ENCODE data around the gene HSPE1. TPM values are rescaled to one million over a fixed set of nuclear protein-coding genes. Genes with fewer than 3 reads are reported as not detected.
"Not testable (repeated sequence)": the region's sequence is repeated elsewhere in the genome, so short reads cannot be mapped to it uniquely, and the experiment has no call there.

Gene HSPE1
- total RNA-seq (10 to 100 TPM; 46.1 to 61.2 TPM), polyA plus RNA-seq (100 to 1,000 TPM in 1 of 2 donors, 10 to 100 TPM in 1; 48.5 to 113 TPM)
- long read RNA-seq, donor 1, transcript HSPE1-201 (4 exons, 950 nt) = major isoform, 23 of 33 reads
- long read RNA-seq, donor 1, partial matches to known transcripts = 4 of 33 reads
- long read RNA-seq, donor 1, other reads (novel, unspliced or antisense) = 5 of 33 reads
- long read RNA-seq, donor 2, transcript HSPE1-201 (4 exons, 950 nt) = major isoform, 43 of 50 reads
- long read RNA-seq, donor 2, partial matches to known transcripts = 7 of 50 reads
- long read RNA-seq, donor 2, other reads (novel, unspliced or antisense) = 0 of 50 reads

GRCh38 chr2:197499594-197500502 lies at the start of gene HSPE1, which contains the start of gene HSPD1:
TSS of gene HSPE1 (plus strand) at chr2:197500379. CDS start at chr2:197500437, 58 bp downstream.
TSS of gene HSPD1 (minus strand) at chr2:197499840. CDS start at chr2:197498848, 992 bp downstream.
- DNase-seq = peak; percentile 99
- ATAC-seq (ENCODE audit: low FRiP score) = peak; percentile 99
- peak within 1 kb of the TSS; percentile 72 to 93 for H3K4me3 ChIP-seq (ENCODE audit: low read length in 2 of 2)
- peaks cover 0 to 4% of the 10 kb centered on the region in 2 donors for H3K36me3 ChIP-seq (ENCODE audit: control insufficient read depth in 1 of 2, insufficient read depth in 2 of 2, low read length in 1 of 2)
- intact Hi-C loops (cut with DNase I) = loop anchor here (1.0 to 10.0 kb wide), 6 partner anchors 15 to 207 kb away; partner anchors contain the start of genes COQ10B (in 1 of the 2), MARS2 (in 1 of the 2) and SF3B1 (in 1 of the 2)
- peak within 1 kb of the TSS; percentile 84 to 92 for H3K27ac ChIP-seq (ENCODE audit: low read depth in 1 of 2, low read length in 2 of 2)
- no peaks in the 10 kb centered on the region for H3K4me1 ChIP-seq (ENCODE audit: control insufficient read depth in 1 of 2, insufficient read depth in 2 of 2, low read length in 2 of 2)
- 0 to 1% methylated on average over 81 to 104 of the region's 104 CpGs for WGBS, 2 donors
- H3K27me3 ChIP-seq (ENCODE audit: control insufficient read depth in 1 of 2, insufficient read depth in 2 of 2, low read length in 1 of 2) = no peaks in the 10 kb centered on the region
- no peaks in the 10 kb centered on the region for H3K9me3 ChIP-seq (ENCODE audit: control insufficient read depth, low read length)

DNA sequence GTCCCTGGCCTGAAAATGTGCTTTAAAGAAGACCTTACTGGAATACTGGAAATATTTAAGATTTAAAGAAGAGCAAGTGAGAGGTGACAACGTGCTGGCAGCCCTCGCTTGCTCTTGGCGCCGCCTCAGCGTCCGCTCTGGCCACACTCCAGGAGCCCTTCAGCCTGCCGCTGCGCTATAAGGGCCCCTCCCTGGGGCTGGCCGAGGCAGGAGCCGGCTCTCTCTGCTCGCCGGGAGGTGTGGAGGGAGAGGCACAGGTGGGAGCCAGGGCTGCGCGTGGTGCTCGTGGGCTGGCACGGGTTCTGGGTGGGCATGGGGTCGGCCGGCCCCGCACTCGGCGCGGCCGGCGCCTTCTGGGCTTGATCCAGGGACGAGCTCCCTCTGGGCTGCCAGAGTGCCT lies 49.7 kb upstream of the HSPE1 start:
- 90 to 93% methylated on average over 25 of the region's 25 CpGs for WGBS, 2 donors
- intact Hi-C loops (cut with DNase I) = loop anchor here in 1 of 2 donors (10.0 kb wide), 1 partner anchor 254 kb away; the partner anchor contains the start of gene MARS2
- no peak for ATAC-seq (ENCODE audit: low FRiP score)

DNA sequence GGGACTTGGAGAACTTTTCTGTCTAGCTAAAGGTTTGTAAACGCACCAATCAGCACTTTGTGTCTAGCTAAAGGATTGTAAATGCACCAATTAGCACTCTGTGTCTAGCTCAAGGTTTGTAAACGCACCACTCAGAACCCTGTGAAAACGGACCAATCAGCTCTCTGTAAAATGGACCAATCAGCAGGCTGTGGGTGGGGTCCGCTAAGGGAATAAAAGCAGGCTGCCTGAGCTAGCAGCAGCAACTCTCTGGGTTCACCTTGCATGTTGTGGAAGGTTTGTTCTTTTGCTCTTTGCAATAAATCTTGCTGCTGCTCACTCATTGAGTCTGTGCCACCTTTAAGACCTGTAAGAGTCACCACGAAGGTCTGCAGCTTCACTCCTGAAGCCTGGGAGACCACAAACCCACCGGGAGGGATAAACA lies 49.2 kb upstream of the HSPE1 start:
- 85 to 86% methylated on average over 6 of the region's 6 CpGs for WGBS, 2 donors
- H3K9me3 ChIP-seq (ENCODE audit: control insufficient read depth, low read length); H3K4me3 ChIP-seq (ENCODE audit: low read length in 2 of 2); H3K4me1 ChIP-seq (ENCODE audit: control insufficient read depth in 1 of 2, insufficient read depth in 2 of 2, low read length in 2 of 2); H3K36me3 ChIP-seq (ENCODE audit: control insufficient read depth in 1 of 2, insufficient read depth in 2 of 2, low read length in 1 of 2); ATAC-seq (ENCODE audit: low FRiP score); H3K27me3 ChIP-seq (ENCODE audit: control insufficient read depth in 1 of 2, insufficient read depth in 2 of 2, low read length in 1 of 2); DNase-seq; H3K27ac ChIP-seq (ENCODE audit: low read depth in 1 of 2, low read length in 2 of 2): not testable (repeated sequence)
- intact Hi-C loops (cut with DNase I) = loop anchor here in 1 of 2 donors (10.0 kb wide), 1 partner anchor 254 kb away; the partner anchor contains the start of gene MARS2

More for the DNA sequence above, 49.7 kb upstream of the HSPE1 start:
- no peaks in the 10 kb centered on the region for H3K4me1 ChIP-seq (ENCODE audit: control insufficient read depth in 1 of 2, insufficient read depth in 2 of 2, low read length in 2 of 2)
- no peak for DNase-seq
- no peak overlapping the region for H3K4me3 ChIP-seq (ENCODE audit: low read length in 2 of 2)
- no peaks in the 10 kb centered on the region for H3K27me3 ChIP-seq (ENCODE audit: control insufficient read depth in 1 of 2, insufficient read depth in 2 of 2, low read length in 1 of 2)
- no peaks in the 10 kb centered on the region for H3K36me3 ChIP-seq (ENCODE audit: control insufficient read depth in 1 of 2, insufficient read depth in 2 of 2, low read length in 1 of 2)
- no peak overlapping the region for H3K27ac ChIP-seq (ENCODE audit: low read depth in 1 of 2, low read length in 2 of 2)
- no peaks in the 10 kb centered on the region for H3K9me3 ChIP-seq (ENCODE audit: control insufficient read depth, low read length)

DNA sequence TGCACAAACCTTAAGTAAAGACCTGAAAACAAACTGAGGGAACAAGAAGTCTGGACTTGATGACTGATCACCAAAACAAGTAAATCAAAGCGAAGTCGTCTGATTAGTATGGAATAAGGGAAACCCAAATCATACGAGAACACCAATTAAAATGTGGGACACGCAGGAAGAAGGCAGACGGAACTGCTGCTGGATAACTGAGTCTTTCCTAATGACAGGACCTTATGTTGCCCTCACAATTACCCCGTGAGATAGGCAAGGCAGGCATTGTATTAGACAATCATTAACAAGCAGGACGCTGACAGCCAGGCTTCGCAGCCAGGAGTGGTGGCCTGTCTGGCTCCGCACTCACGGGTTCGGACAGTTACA lies 47.4 kb upstream of the HSPE1 start:
- H3K27me3 ChIP-seq (ENCODE audit: control insufficient read depth in 1 of 2, insufficient read depth in 2 of 2, low read length in 1 of 2) = no peaks in the 10 kb centered on the region
- H3K4me3 ChIP-seq (ENCODE audit: low read length in 2 of 2) = peak overlapping the region; percentile 20 to 34
- ATAC-seq (ENCODE audit: low FRiP score) = no peak
- no peaks in the 10 kb centered on the region for H3K9me3 ChIP-seq (ENCODE audit: control insufficient read depth, low read length)
- no peaks in the 10 kb centered on the region for H3K36me3 ChIP-seq (ENCODE audit: control insufficient read depth in 1 of 2, insufficient read depth in 2 of 2, low read length in 1 of 2)
- no peak for DNase-seq
- H3K4me1 ChIP-seq (ENCODE audit: control insufficient read depth in 1 of 2, insufficient read depth in 2 of 2, low read length in 2 of 2) = no peaks in the 10 kb centered on the region
- intact Hi-C loops (cut with DNase I) = loop anchor here in 1 of 2 donors (1.0 to 10.0 kb wide), 3 partner anchors 17 to 252 kb away; partner anchors contain the start of genes HSPE1, MARS2 and SF3B1
- H3K27ac ChIP-seq (ENCODE audit: low read depth in 1 of 2, low read length in 2 of 2) = peak overlapping the region; percentile 42 to 47
- WGBS, 2 donors = 3% methylated on average over 11 of the region's 11 CpGs

DNA sequence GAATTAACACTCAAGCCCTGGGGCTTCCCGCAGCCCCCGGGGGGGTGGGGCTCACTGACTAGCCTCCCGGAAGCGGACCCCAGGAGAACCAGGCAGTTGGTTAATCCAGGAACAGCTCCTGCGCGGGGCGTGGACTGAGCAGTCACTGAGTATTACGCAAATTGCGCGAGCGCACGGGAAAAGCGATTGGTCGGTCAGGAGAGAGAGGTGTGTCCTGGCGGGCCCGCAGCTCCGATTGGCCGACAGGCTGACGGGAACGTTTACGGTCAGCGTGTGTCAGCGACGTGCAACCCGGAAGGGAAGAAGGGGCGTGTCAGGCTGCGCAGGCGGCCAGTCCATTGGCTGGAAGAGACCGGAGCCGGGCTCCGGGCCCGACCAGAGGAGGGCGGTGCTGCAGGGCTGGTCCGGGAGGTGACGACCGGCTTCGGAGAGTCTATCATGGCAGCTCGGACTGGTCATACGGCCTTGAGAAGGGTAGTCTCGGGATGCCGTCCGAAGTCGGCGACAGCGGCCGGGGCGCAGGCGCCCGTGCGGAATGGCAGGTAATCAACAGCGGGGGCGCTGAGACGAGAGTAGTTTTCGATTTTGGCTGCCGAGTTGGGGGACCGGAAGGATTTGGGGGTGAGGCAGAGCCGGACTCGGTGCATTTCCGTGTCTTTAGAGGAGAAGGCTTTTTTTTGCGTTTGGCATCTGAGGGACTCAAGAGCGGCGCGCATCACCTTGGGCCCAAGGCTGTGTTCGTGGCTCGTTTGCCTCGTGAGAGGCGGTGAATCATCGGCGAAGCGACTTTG lies 46.9 kb upstream of the HSPE1 start, which contains the start of gene COQ10B:
COQ10B (plus strand) TSS at position 430 of the 791 bp plus-strand sequence; CDS start at position 439, 9 bp downstream.
- DNase-seq = peak; percentile 100
- no peaks in the 10 kb centered on the region for H3K27me3 ChIP-seq (ENCODE audit: control insufficient read depth in 1 of 2, insufficient read depth in 2 of 2, low read length in 1 of 2)
- H3K27ac ChIP-seq (ENCODE audit: low read depth in 1 of 2, low read length in 2 of 2) = peak within 1 kb of the TSS; percentile 77 to 94
- H3K36me3 ChIP-seq (ENCODE audit: control insufficient read depth in 1 of 2, insufficient read depth in 2 of 2, low read length in 1 of 2) = no peaks in the 10 kb centered on the region
- H3K9me3 ChIP-seq (ENCODE audit: control insufficient read depth, low read length) = no peaks in the 10 kb centered on the region
- peak; percentile 99 for ATAC-seq (ENCODE audit: low FRiP score)
- intact Hi-C loops (cut with DNase I) = loop anchor here in 1 of 2 donors (1.0 to 10.0 kb wide), 3 partner anchors 18 to 251 kb away; partner anchors contain the start of genes HSPE1, MARS2 and SF3B1
- peak within 1 kb of the TSS; percentile 53 to 75 for H3K4me3 ChIP-seq (ENCODE audit: low read length in 2 of 2)
- H3K4me1 ChIP-seq (ENCODE audit: control insufficient read depth in 1 of 2, insufficient read depth in 2 of 2, low read length in 2 of 2) = no peaks in the 10 kb centered on the region
- 0% methylated on average over 70 of the region's 70 CpGs for WGBS, 2 donors

GRCh38 chr2:197453914-197454398 lies 46.2 kb upstream of the HSPE1 start:
- Histone ChIP-seq H3K4me3 (ENCODE audit: low read length in 2 of 2) (peak overlapping the region; percentile 53 to 75), H3K36me3 (ENCODE audit: control insufficient read depth in 1 of 2, insufficient read depth in 2 of 2, low read length in 1 of 2) (peaks cover 0 to under 1% of the 10 kb centered on the region in 2 donors), H3K9me3 (ENCODE audit: control insufficient read depth, low read length) (no peaks in the 10 kb centered on the region), H3K4me1 (ENCODE audit: control insufficient read depth in 1 of 2, insufficient read depth in 2 of 2, low read length in 2 of 2) (no peaks in the 10 kb centered on the region), H3K27ac (ENCODE audit: low read depth in 1 of 2, low read length in 2 of 2) (peak overlapping the region; percentile 7 to 94), H3K27me3 (ENCODE audit: control insufficient read depth in 1 of 2, insufficient read depth in 2 of 2, low read length in 1 of 2) (no peaks in the 10 kb centered on the region)
- ATAC-seq (ENCODE audit: low FRiP score) (peak; percentile 89), DNase-seq (peak in 1 of 2 donors; percentile 92)
- intact Hi-C loops (cut with DNase I) = loop anchor here in 1 of 2 donors (1.0 to 10.0 kb wide), 3 partner anchors 19 to 251 kb away; partner anchors contain the start of genes HSPE1, MARS2 and SF3B1
- 0 to 1% methylated on average over 11 of the region's 11 CpGs for whole genome bisulfite sequencing, 2 donors

GRCh38 chr2:197454923-197455322 lies 45.3 kb upstream of the HSPE1 start:
- no peaks in the 10 kb centered on the region for H3K27me3 ChIP-seq (ENCODE audit: control insufficient read depth in 1 of 2, insufficient read depth in 2 of 2, low read length in 1 of 2)
- no peaks in the 10 kb centered on the region for H3K4me1 ChIP-seq (ENCODE audit: control insufficient read depth in 1 of 2, insufficient read depth in 2 of 2, low read length in 2 of 2)
- DNase-seq (no peak), ATAC-seq (ENCODE audit: low FRiP score) (no peak)
- no peaks in the 10 kb centered on the region for H3K9me3 ChIP-seq (ENCODE audit: control insufficient read depth, low read length)
- WGBS, 2 donors = 64 to 71% methylated on average over 2 of the region's 2 CpGs
- H3K36me3 ChIP-seq (ENCODE audit: control insufficient read depth in 1 of 2, insufficient read depth in 2 of 2, low read length in 1 of 2) = peaks cover 0 to 4% of the 10 kb centered on the region in 2 donors
- intact Hi-C loops (cut with DNase I) = loop anchor here (5.0 to 10.0 kb wide), 2 partner anchors 42 to 250 kb away; partner anchors contain the start of genes HSPD1 (in 1 of the 2) and MARS2 (in 1 of the 2)
- peak overlapping the region; percentile 53 to 75 for H3K4me3 ChIP-seq (ENCODE audit: low read length in 2 of 2)
- H3K27ac ChIP-seq (ENCODE audit: low read depth in 1 of 2, low read length in 2 of 2) = no peak overlapping the region
